KMS-11 (cell line): Measurements from ENCODE around the gene SH3BP1.

ENCODE experiments used
- H2AFZ ChIP-seq: fragments of 200-600 bp; sonication (generic); 2 replicates; pipeline ENCODE4 v1.6.1; 2016; ENCODE audit warnings: antibody characterized with exemption, mixed run types, low read depth
- H3K27ac ChIP-seq: fragments of 200-600 bp; sonication (generic); 2 replicates; pipeline ENCODE4 v1.6.1; 2016; ENCODE audit warnings: mild to moderate bottlenecking, mixed run types
- H3K27me3 ChIP-seq: fragments of 200-600 bp; sonication (generic); 2 replicates; pipeline ENCODE4 v1.6.1; 2017; ENCODE audit warnings: mild to moderate bottlenecking, low read depth, mixed run types, moderate library complexity; ENCODE audit not compliant: insufficient read depth
- H3K36me3 ChIP-seq: fragments of 200-600 bp; sonication (generic); 2 replicates; pipeline ENCODE4 v1.6.1; 2017; ENCODE audit warnings: mild to moderate bottlenecking, mixed run types; ENCODE audit not compliant: insufficient read depth
- H3K4me1 ChIP-seq: fragments of 200-600 bp; sonication (generic); 2 replicates; pipeline ENCODE4 v1.6.1; 2016; ENCODE audit warnings: mild to moderate bottlenecking, low read depth, mixed run types; ENCODE audit not compliant: poor library complexity, severe bottlenecking
- H3K4me2 ChIP-seq: fragments of 200-600 bp; sonication (generic); 2 replicates; pipeline ENCODE4 v1.7.0; 2016; ENCODE audit warnings: mild to moderate bottlenecking, mixed run types
- H3K4me3 ChIP-seq: fragments of 200-600 bp; sonication (generic); IDR thresholded peaks from 2 replicates; pipeline ENCODE4 v1.6.1; 2017; ENCODE audit warnings: low read depth, low read length, mixed read lengths; ENCODE audit not compliant: insufficient read depth
- H3K79me2 ChIP-seq: fragments of 200-600 bp; sonication (generic); 2 replicates; pipeline ENCODE4 v1.6.1; 2016; ENCODE audit warnings: low read depth, mixed run types; ENCODE audit not compliant: insufficient read depth
- H3K9ac ChIP-seq: fragments of 200-600 bp; sonication (generic); 2 replicates; pipeline ENCODE4 v1.6.1; 2016; ENCODE audit warnings: mild to moderate bottlenecking, mixed run types
- H4K20me1 ChIP-seq: fragments of 200-600 bp; sonication (generic); 2 replicates; pipeline ENCODE4 v1.6.1; 2016; ENCODE audit warnings: mild to moderate bottlenecking, mixed run types; ENCODE audit not compliant: insufficient read depth
- CTCF ChIP-seq: fragments of 200-600 bp; sonication (generic); conservative IDR thresholded peaks from 2 replicates; pipeline ENCODE4 v1.6.1; 2017; ENCODE audit warnings: low read depth, mild to moderate bottlenecking, antibody characterized with exemption, low read length, moderate library complexity, mixed read lengths

SH3BP1 gene

GRCh38 chr22:37658133-37659065 is 18.9 kb downstream of the SH3BP1 start, which contains the start of gene PDXP:
TSS of gene PDXP (plus strand) at chr22:37658723. CDS start at chr22:37658783, 60 bp downstream.
- H2AFZ ChIP-seq, result peak within 1 kb of the TSS; percentile 91
- H4K20me1 ChIP-seq, result peaks cover 7% of the 10 kb centered on the region
- no peak for TF ChIP-seq CTCF
- peak within 1 kb of the TSS; percentile 37; the same call in 1 of the 2 replicates for H3K27ac ChIP-seq
- H3K4me2 ChIP-seq, result peak within 1 kb of the TSS; percentile 95
- H3K27me3 ChIP-seq, result no peaks in the 10 kb centered on the region
- no peak within 1 kb of the TSS for H3K4me3 ChIP-seq
- H3K9ac ChIP-seq, result peak within 1 kb of the TSS; percentile 49; the same call in 1 of the 2 replicates
- peaks cover 38% of the 10 kb centered on the region for H3K79me2 ChIP-seq
- H3K4me1 ChIP-seq, result peaks cover 22% of the 10 kb centered on the region
- H3K36me3 ChIP-seq, result no peaks in the 10 kb centered on the region

- H3K4me1 ChIP-seq, result peaks cover 22% of the 10 kb centered on the region
- H3K4me3 ChIP-seq, result no peak overlapping the region
- no peak for TF ChIP-seq CTCF
- no peak overlapping the region for H3K27ac ChIP-seq
- H3K79me2 ChIP-seq, result peaks cover 45% of the 10 kb centered on the region
- H2AFZ ChIP-seq, result no peak overlapping the region; the same call in 1 of the 2 replicates
- H3K4me2 ChIP-seq, result peak overlapping the region; percentile 95
- peaks cover 7% of the 10 kb centered on the region for H4K20me1 ChIP-seq
- H3K27me3 ChIP-seq, result no peaks in the 10 kb centered on the region
- no peaks in the 10 kb centered on the region for H3K36me3 ChIP-seq
- H3K9ac ChIP-seq, result peak overlapping the region; percentile 43; the same call in 1 of the 2 replicates
Observed at GRCh38 chr22:37659066-37659896, 19.8 kb downstream of the SH3BP1 start.

GRCh38 chr22:37659897-37660708 is 20.6 kb downstream of the SH3BP1 start:
- no peak for TF ChIP-seq CTCF
- no peak overlapping the region for H3K4me3 ChIP-seq
- H3K27ac ChIP-seq, result no peak overlapping the region
- no peaks in the 10 kb centered on the region for H3K27me3 ChIP-seq
- H2AFZ ChIP-seq, result no peak overlapping the region
- H3K4me1 ChIP-seq, result peaks cover 22% of the 10 kb centered on the region
- H4K20me1 ChIP-seq, result peaks cover 7% of the 10 kb centered on the region
- H3K36me3 ChIP-seq, result no peaks in the 10 kb centered on the region
- H3K4me2 ChIP-seq, result peak overlapping the region; percentile 95
- H3K79me2 ChIP-seq, result peaks cover 49% of the 10 kb centered on the region
- H3K9ac ChIP-seq, result peak overlapping the region; percentile 43; the same call in 1 of the 2 replicates

GRCh38 chr22:37660709-37661045 is 21.2 kb downstream of the SH3BP1 start:
- Histone ChIP-seq H3K4me3 (no peak overlapping the region), H3K4me1 (peaks cover 22% of the 10 kb centered on the region), H4K20me1 (peaks cover 7% of the 10 kb centered on the region), H2AFZ (no peak overlapping the region), H3K79me2 (peaks cover 49% of the 10 kb centered on the region), H3K9ac (no peak overlapping the region), H3K4me2 (peak overlapping the region; percentile 95; the same call in 1 of the 2 replicates), H3K27me3 (no peaks in the 10 kb centered on the region), H3K36me3 (no peaks in the 10 kb centered on the region), H3K27ac (no peak overlapping the region)
- TF ChIP-seq CTCF, result no peak
